ENCODE results near the gene SYPL1. TPM values are rescaled to one million over a fixed set of nuclear protein-coding genes. Genes with fewer than 3 reads are reported as not detected.

Gene SYPL1
- polyA plus RNA-seq, 1 of the 3 experiments (the other 2 are of a cell fraction), result 72.4 TPM

- no peak overlapping the region for H3K4me3 ChIP-seq (ENCODE audit: low read depth in 2 of 2, low read length in 1 of 2)
- ChIA-PET POLR2A (no interaction called here), CTCF (interaction anchor here (2.7 to 14.1 kb wide), 8 partner anchors 8 to 397 kb away, joined by 9 to 593 read pairs (median 34); no protein-coding TSS in a partner anchor)
- TF ChIP-seq CTCF (IDR thresholded peaks at IDR 0.05) (no peak), RFX5 (IDR thresholded peaks at IDR 0.05; ENCODE audit: low read length) (no peak), ZBTB33 (IDR thresholded peaks at IDR 0.05; ENCODE audit: borderline replicate concordance, low read depth) (no peak), REST (IDR thresholded peaks at IDR 0.05; ENCODE audit: low read depth, low read length) (no peak), FOSL2 (IDR thresholded peaks at IDR 0.05; ENCODE audit: borderline replicate concordance, low read depth) (no peak), JUND (IDR thresholded peaks at IDR 0.05) (no peak), IRF3 (IDR thresholded peaks at IDR 0.05; ENCODE audit: low read depth, low read length) (no peak)
- peaks cover 3 to 25% of the 10 kb centered on the region in 2 experiments; a peak in 1 of 4 replicates for H3K4me1 ChIP-seq (ENCODE audit: control insufficient read depth in 1 of 2, insufficient read depth in 2 of 2, low read depth in 1 of 2, low read length in 1 of 2)
- WGBS (ENCODE audit: low lambda C conversion rate), result 70% methylated on average over 9 of the region's 9 CpGs
- H3K4me2 ChIP-seq, result no peak overlapping the region
- H4K20me1 ChIP-seq (ENCODE audit: insufficient read depth), result no peaks in the 10 kb centered on the region
- H3K27ac ChIP-seq (ENCODE audit: low read depth in 2 of 2, low read length in 1 of 2), result no peak overlapping the region
- H3K79me2 ChIP-seq (ENCODE audit: insufficient read depth), result no peaks in the 10 kb centered on the region
- H3K9me3 ChIP-seq, result no peaks in the 10 kb centered on the region
- no peaks in the 10 kb centered on the region for H3K36me3 ChIP-seq (replicated peaks in 1 of 2; ENCODE audit: control insufficient read depth in 1 of 2, insufficient read depth in 2 of 2, low read length in 1 of 2)
- H3F3A ChIP-seq (replicated peaks; ENCODE audit: insufficient read depth), result peaks cover 7% of the 10 kb centered on the region
- H3K27me3 ChIP-seq (ENCODE audit: insufficient read depth), result no peaks in the 10 kb centered on the region
- no peak overlapping the region for H2AFZ ChIP-seq (ENCODE audit: low read depth)
- no peaks in the 10 kb centered on the region for H3K9me2 ChIP-seq
- DNase-seq, result no peak
- H3K9ac ChIP-seq, result no peak overlapping the region
These were observed 62.9 kb downstream of the SYPL1 start for GRCh38 chr7:106049139-106049752.

Data from SK-N-SH (cell line).